H54 (cell line): ENCODE data around the gene ETNPPL.
"Not testable (repeated sequence)": the region's sequence is repeated elsewhere in the genome, so short reads cannot be mapped to it uniquely, and the experiment has no call there.

ENCODE experiments used
- DNase-seq: peaks from one replicate; pipeline ENCODE4 v3.0.0; 2011; ENCODE audit warnings: low spot score, mixed read lengths; ENCODE audit not compliant: insufficient read length
- FAIRE-seq: peaks from 3 replicates; lab custom pipeline; 2011; peaks lifted over from hg19 to GRCh38; lab: Jason Lieb, UNC
- POLR2A ChIP-seq: IDR thresholded peaks from 2 replicates; pipeline ENCODE4 v1.6.1; 2011; ENCODE audit warnings: low read depth, mild to moderate bottlenecking, low read length

The ETNPPL gene

DNA sequence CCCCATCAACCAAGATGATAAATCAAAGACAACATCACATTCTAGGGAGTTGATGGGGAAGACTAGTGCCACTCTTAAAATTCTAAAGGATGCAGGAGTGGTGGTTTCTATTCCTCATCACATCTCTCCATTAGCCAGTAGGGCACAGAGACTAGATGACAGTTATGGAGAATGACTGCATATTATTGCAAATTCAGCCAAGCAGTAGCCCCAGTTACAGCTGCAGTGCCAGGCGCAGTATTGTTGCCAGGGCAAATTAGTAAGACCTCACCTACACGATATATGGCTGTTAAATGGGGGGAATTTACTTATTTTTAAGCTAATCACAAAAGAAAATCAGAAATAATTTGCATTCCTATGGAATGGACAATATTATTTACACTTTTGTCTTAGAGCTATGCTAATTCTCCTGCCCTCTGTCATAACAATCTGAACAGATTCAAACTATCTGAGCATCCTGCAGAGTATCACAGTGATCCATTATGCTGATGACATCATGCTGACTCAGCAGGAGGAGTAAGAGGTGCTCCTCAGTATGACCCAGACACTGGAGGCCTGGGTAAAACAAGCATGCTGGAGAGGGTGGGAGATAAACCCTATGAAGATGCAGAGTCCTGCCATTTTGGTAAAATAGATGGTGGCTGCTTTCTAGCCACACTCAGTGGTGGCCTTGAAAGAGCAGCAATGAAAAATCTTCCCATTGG lies 24.7 kb downstream of the ETNPPL start:
- no peak for DNase-seq
- no peak for FAIRE-seq

GRCh38 chr4:108731006-108731405 lies 31.8 kb downstream of the ETNPPL start:
- no peak for TF ChIP-seq POLR2A
- no peak for FAIRE-seq
- no peak for DNase-seq

More for the DNA sequence above, 24.7 kb downstream of the ETNPPL start:
- no peak for TF ChIP-seq POLR2A

- DNase-seq (no peak), FAIRE-seq (no peak)
- TF ChIP-seq POLR2A: no peak
Observed at GRCh38 chr4:108730579-108730978, 32.3 kb downstream of the ETNPPL start.

GRCh38 chr4:108729731-108730130 lies 33.1 kb downstream of the ETNPPL start:
- no peak for TF ChIP-seq POLR2A
- DNase-seq (no peak), FAIRE-seq (no peak)

- FAIRE-seq (no peak), DNase-seq (no peak)
- no peak for TF ChIP-seq POLR2A
Observed at GRCh38 chr4:108725457-108725856, 37.4 kb downstream of the ETNPPL start.

DNA sequence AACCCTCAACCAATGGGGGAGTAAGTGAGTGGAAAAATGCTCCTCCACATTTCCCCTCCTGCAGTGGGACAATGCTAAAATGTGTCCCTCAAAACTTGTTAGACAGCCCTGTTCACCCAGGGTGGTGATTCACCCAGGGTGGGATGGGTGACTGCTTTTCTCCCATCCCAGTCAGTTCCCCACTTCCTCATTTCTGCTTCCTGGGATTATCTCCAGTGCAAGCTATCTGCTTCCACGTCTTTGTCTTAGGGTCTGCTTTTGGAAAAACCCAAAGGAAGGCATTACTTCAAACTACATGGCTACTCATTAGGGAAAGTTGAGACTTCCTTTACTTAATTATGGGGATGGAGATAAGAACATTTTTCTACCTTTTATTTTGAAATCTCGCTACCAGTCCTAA lies 45.5 kb downstream of the ETNPPL start:
- no peak for FAIRE-seq

DNA sequence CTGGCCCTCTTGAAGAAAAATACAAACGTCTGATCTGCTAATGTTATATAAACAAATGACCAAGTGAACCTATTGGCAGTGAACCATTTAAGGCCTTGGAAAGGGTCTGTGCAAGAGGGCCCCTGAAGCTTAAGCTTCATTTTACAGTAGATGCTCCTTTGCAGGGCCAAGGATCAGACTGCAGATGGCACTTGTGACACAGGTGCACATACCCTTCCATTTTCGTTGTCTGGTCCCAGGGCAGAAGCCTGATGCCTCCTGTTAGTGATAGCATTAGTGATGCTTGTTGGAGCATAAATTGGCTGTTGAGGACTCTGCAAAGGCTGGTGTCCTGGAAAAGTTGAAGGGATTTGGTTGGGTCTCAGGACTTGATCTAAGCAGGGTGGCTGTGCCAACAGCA lies 46.5 kb downstream of the ETNPPL start:
- TF ChIP-seq POLR2A: no peak
- FAIRE-seq: no peak
- DNase-seq: no peak

More for the DNA sequence above, 45.5 kb downstream of the ETNPPL start:
- TF ChIP-seq POLR2A: no peak
- DNase-seq: no peak

DNA sequence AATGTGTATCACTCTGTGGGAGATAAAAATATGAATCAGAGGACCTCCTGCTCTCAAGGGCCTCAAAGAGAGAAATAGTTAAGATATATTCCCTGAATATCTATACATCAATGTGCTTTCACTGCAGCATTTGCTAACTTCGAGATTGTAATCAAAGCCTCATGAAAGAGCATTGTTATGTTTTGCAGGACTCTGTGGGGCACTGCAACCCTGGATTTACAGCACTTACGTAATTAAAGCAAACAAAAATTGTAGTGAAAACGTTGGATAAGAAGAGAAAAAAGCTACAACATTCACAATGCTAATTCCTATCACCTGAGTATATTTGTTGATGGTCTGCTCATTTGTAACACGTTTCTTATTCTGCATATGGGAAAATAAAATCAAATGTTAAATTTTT lies 48.0 kb downstream of the ETNPPL start:
- TF ChIP-seq POLR2A: no peak
- DNase-seq: no peak
- FAIRE-seq: no peak

GRCh38 chr4:108710578-108710977 lies 52.3 kb downstream of the ETNPPL start:
- DNase-seq, FAIRE-seq: not testable (repeated sequence)

GRCh38 chr4:108709722-108710121 lies 53.1 kb downstream of the ETNPPL start:
- no peak for TF ChIP-seq POLR2A
- FAIRE-seq: no peak

DNA sequence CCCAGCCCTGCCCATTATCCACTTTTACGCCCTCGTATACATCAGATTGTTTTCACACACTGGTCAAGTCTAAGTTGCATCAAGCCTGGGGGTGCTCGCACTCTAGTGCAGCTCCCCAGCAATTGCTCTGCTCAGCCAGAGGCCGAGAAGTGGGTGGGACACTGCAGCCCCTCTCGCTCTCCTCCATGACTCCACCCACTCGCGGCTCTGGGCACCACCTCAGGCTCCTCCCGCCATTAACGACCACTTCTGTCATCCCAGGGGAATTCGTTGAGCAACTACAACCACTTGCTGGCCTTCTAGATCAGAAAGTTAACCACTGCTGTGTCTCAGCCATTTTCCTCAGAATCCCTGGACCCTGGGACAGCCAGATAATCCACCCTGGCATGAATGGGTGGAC lies 53.6 kb downstream of the ETNPPL start:
- no peak for TF ChIP-seq POLR2A
- FAIRE-seq: no peak

More at GRCh38 chr4:108709722-108710121, 53.1 kb downstream of the ETNPPL start:
- DNase-seq: no peak

DNA sequence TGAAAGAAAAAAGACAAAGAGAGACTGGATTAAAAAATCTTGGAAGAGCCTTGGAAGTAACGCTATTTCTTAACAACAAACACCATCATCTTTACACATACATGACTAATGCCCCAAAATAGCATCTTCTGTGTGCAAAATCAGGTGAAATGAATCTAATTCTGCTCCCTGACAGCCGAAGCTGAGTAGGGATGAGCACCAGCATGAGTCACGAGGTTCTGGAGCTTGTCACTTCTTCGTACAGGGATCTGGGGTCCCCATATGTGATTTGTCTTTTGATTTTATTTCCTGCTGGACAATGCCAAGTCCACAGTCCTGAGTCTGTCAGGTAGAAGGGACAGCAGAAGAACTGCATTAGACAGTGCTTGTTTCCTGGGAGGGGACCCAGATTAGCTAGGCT lies 56.6 kb downstream of the ETNPPL start:
- DNase-seq: no peak
- no peak for TF ChIP-seq POLR2A
- no peak for FAIRE-seq

More for the DNA sequence above, 53.6 kb downstream of the ETNPPL start:
- DNase-seq: no peak

DNA sequence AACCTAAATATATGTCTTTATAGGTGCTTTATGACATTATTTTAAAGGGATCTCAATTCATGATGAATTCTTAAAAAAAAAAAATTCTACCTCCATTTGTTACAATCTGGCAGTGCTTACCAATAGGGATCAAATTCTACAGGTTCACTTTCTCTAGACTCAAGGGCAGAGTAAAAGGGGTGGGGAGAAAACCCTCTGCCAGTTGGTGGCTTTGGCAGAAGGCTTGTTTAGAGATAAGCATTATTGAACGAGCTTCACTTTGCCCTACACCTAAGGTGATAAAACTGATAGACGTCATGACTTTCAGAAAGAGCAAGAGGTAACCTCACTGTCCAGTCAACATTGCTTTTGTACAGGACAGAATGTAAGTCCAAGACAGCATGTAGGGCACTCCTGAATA lies 58.9 kb downstream of the ETNPPL start:
- no peak for DNase-seq
- no peak for FAIRE-seq
- TF ChIP-seq POLR2A: no peak

GRCh38 chr4:108703370-108703769 lies 59.5 kb downstream of the ETNPPL start:
- no peak for TF ChIP-seq POLR2A
- DNase-seq: no peak
- FAIRE-seq: no peak

DNA sequence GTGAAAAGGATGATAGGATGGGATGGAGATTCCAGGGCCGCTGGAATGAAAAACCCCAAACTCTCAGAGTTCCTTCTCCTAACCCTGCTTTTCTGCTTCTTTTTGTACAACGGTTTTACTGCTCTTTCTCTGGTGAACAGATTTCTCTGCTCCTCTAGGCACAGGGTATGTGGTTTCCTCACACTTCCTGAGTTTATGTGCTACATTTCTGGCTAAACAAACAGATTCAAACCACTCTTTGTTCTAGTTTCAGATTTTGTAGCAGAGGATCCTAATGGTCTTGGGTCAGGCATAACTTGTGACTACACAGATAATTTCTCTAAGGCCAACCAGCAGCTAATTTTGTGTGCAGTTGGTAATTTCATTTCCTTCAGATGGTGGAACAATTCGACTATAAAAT lies 59.9 kb downstream of the ETNPPL start:
- no peak for DNase-seq
- TF ChIP-seq POLR2A: no peak
- no peak for FAIRE-seq
